Coronary artery (tissue), 2 donors: Measurements from ENCODE around the gene ABCC1.
"Not testable (repeated sequence)": the region's sequence is repeated elsewhere in the genome, so short reads cannot be mapped to it uniquely, and the experiment has no call there.

Source experiments
- DNase-seq: peaks from one replicate; pipeline ENCODE4 v3.0.0-alpha.2; 2017; ENCODE audit warnings: low spot score
- H3K27ac ChIP-seq, 2 donors: fragments of 200-600 bp; sonication (generic); one replicate each; pipeline ENCODE4 v1.5.1; 2016 to 2019
- H3K4me3 ChIP-seq: fragments of 200-600 bp; sonication (generic); 2 replicates; pipeline ENCODE4 v1.5.1; 2016; ENCODE audit warnings: mild to moderate bottlenecking, moderate library complexity
- CTCF ChIP-seq: fragments of 200-600 bp; sonication (generic); IDR thresholded peaks from one replicate; pipeline ENCODE4 v1.5.1; 2019; ENCODE audit warnings: antibody characterized with exemption

ABCC1 gene

GRCh38 chr16:16151315-16151714 is 201.9 kb downstream of the ABCC1 start:
- H3K27ac ChIP-seq, result no peak overlapping the region

DNA sequence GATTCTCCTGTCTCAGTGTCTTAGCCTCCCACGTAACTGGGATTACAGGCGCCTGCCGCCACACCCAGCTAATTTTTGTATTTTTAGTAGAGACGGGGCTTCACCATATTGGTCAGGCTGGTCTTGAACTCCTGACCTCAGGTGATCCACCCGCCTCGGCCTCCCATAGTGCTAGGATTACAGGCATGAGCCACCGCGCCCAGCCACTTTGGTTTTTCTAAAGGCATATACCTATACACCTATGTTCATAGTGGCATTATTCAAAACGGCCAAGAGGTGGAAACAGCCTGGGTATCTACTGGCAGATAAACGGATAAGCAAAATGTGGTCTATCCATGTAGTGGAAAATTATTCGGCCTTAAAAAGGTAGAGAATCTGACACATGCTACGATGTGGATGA is 203.6 kb downstream of the ABCC1 start:
- H3K27ac ChIP-seq, H3K4me3 ChIP-seq, DNase-seq: not testable (repeated sequence)

More at GRCh38 chr16:16151315-16151714, 201.9 kb downstream of the ABCC1 start:
- no peak for TF ChIP-seq CTCF
- no peak overlapping the region for H3K4me3 ChIP-seq
- no peak for DNase-seq

GRCh38 chr16:16154281-16154951 is 205.0 kb downstream of the ABCC1 start:
- no peak for DNase-seq
- Histone ChIP-seq H3K4me3 (no peak overlapping the region), H3K27ac (no peak overlapping the region)
- TF ChIP-seq CTCF, result no peak

DNA sequence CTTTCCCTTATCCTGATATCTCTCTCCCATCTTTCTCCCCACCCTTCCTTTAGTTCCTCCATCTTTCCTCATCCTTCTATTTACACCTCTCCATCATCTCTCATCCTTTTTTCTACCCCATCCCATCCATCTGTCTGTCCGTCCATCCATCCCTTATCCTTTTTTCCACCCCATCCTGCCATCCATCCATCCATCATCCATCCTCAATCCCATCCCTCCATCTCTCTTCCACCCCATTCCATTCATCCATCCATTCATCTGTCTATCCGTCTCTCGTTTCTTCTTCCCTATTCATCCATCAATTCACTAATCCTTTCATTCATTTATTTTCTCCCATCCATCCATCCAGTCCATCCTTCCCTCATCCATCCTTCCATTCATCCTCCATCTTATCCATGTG is 205.8 kb downstream of the ABCC1 start:
- no peak for TF ChIP-seq CTCF
- no peak for DNase-seq
- H3K4me3 ChIP-seq, result no peak overlapping the region
- no peak overlapping the region for H3K27ac ChIP-seq

- DNase-seq, result no peak
- no peak for TF ChIP-seq CTCF
- Histone ChIP-seq H3K4me3 (no peak overlapping the region), H3K27ac (no peak overlapping the region)
Measured at GRCh38 chr16:16157166-16157565, 207.8 kb downstream of the ABCC1 start.

DNA sequence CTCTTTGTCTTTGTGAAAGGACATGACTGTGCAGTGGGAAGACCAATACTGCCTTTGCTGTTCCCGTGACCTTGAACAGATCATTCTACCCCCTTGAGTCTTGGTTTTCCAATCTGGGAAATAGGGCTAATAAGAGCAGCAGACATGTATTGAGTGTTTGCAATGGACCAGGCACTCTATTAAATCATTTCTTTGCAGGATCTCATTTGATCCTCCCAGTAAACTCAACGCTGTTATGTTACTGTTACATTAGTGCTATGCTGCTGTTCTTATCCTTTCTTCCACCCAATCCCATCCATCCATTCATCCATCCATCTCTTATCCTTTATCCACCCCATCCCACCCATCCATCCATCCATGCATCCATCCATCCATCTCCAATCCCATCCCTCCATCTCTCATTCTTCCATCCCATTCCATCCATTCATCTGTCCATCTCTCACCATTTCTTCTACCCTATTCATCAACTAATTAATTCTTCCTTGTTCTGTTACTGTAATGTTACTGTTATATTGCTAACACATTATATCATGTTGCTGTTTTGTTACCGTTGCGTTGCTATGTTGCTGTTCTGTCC is 208.8 kb downstream of the ABCC1 start:
- TF ChIP-seq CTCF, result no peak
- DNase-seq, result no peak
- Histone ChIP-seq H3K4me3 (no peak overlapping the region), H3K27ac (no peak overlapping the region)

DNA sequence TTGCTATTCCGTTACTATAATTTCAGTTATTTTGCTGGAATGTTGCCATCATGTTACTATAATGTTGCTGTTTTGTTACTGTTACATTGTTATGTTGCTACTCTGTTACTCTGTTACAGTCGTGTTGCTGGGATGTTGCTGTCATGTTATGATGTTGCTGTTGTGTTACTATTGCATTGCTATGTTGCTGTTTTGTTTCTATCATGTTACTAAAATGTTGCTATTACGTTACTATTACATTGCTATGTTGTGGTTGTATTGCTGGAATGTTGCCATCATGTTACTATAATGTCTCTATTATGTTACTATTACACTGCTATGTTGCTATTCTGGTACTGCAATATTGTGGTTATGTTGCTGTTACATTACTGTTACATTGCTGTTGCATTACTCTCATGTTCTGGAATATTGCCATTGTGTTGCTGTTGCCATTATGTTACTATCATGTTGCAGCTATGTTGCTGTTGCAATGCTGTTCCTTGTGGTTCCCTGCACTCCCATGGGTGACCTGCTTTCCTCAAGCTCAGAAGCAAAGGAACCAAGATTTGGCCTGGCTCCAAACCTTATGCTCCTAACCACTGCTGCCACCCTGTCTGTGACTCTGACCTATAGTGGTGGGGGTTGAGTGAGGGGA is 209.4 kb downstream of the ABCC1 start:
- H3K27ac ChIP-seq, result no peak overlapping the region
- no peak for DNase-seq
- no peak for TF ChIP-seq CTCF
- H3K4me3 ChIP-seq, result no peak overlapping the region
